Testis (tissue), 3 donors: ENCODE data around the gene MTA3. TPM values are rescaled to one million over a fixed set of nuclear protein-coding genes. Genes with fewer than 3 reads are reported as not detected.
A peak's percentile ranks its signal among the peaks of the same experiment; 100 is the strongest.

Experiments used
- DNase-seq: peaks from one replicate; pipeline ENCODE4 v3.0.0-alpha.2; 2019
- H3K27ac ChIP-seq, 2 donors: fragments of 200-600 bp; sonication (generic); one replicate each; pipeline ENCODE4 v1.5.1; 2019
- H3K27me3 ChIP-seq: fragments of 200-600 bp; sonication (generic); one replicate; pipeline ENCODE4 v1.5.1; 2019
- H3K36me3 ChIP-seq: fragments of 200-600 bp; sonication (generic); one replicate; pipeline ENCODE4 v1.5.1; 2017; ENCODE audit warnings: low read depth; ENCODE audit errors: missing control alignments
- H3K4me1 ChIP-seq: fragments of 200-600 bp; sonication (generic); one replicate; pipeline ENCODE4 v1.5.1; 2019
- H3K4me3 ChIP-seq, 2 donors: fragments of 200-600 bp; sonication (generic); one replicate each; pipeline ENCODE4 v1.5.1; 2017 to 2019
- H3K9me3 ChIP-seq: fragments of 200-600 bp; sonication (generic); one replicate; pipeline ENCODE4 v1.5.1; 2017
- CTCF ChIP-seq, 3 experiments: fragments of 450-650 bp in 2 of 3; fragments of 200-600 bp in 1 of 3; sonication (generic) in 1 of 3; IDR thresholded peaks; one replicate each; pipeline ENCODE4 v1.5.1; 2016 to 2019; ENCODE audit warnings: antibody characterized with exemption in 3 of 3, mild to moderate bottlenecking in 2 of 3, moderate library complexity in 1 of 3
- POLR2A ChIP-seq: fragments of 450-650 bp; IDR thresholded peaks from one replicate; pipeline ENCODE4 v1.6.1; 2017; ENCODE audit warnings: antibody characterized with exemption, mild to moderate bottlenecking, moderate library complexity
- WGBS, 2 donors: methylation state at CpG; one replicate each; pipeline ENCODE4 v1.1.5; 2018; 5-methylcytosine and 5-hydroxymethylcytosine counted together
- intact Hi-C: fragments of 100-400 bp; cut with DNase I; formaldehyde crosslinking; loops from one replicate; pipeline ENCODE4 v1.15.1; 2023; ENCODE audit warnings: low total_unique reads
- polyA plus RNA-seq: library from polyadenylated mRNA; stranded (reverse); fragments of 350-450 nt; fragmentation: Illumina TruSeq; extraction: RNeasy Lipid Tissue Mini Kit (QIAGEN cat#74804); gene quantifications from one replicate; pipeline ENCODE4 v1.2.3, GENCODE V29; 2014; ENCODE audit warnings: low read depth, low replicate concordance; ENCODE audit not compliant: insufficient read depth
- total RNA-seq, 2 donors: library from RNA; depleted of rRNA; stranded (reverse); fragments of >200 nt; gene quantifications; one replicate each; pipeline ENCODE4 v1.2.3, GENCODE V29; 2016

Gene MTA3
- total and polyA plus RNA-seq, 3 donors from 2014 or later = 58.5 to 84.6 (median 77.0) TPM

- Histone ChIP-seq H3K36me3 (no peaks in the 10 kb centered on the region), H3K4me1 (peaks cover 19% of the 10 kb centered on the region), H3K27ac (no peak overlapping the region), H3K9me3 (no peaks in the 10 kb centered on the region), H3K4me3 (no peak overlapping the region), H3K27me3 (no peaks in the 10 kb centered on the region)
- DNase-seq = no peak
- 86 to 88% methylated on average over 17 to 24 of the region's 24 CpGs for WGBS, 2 donors
- TF ChIP-seq POLR2A = no peak
- no peak for TF ChIP-seq CTCF (IDR thresholded peaks at IDR 0.05)
- intact Hi-C loops = no loop called here
These were observed 184.7 kb downstream of the MTA3 start for GRCh38 chr2:42752816-42753813.

GRCh38 chr2:42754021-42754775 lies 185.8 kb downstream of the MTA3 start:
- intact Hi-C loops = no loop called here
- 41 to 61% methylated on average over 4 to 11 of the region's 11 CpGs for WGBS, 2 donors
- Histone ChIP-seq H3K36me3 (no peaks in the 10 kb centered on the region), H3K27me3 (no peaks in the 10 kb centered on the region), H3K9me3 (no peaks in the 10 kb centered on the region), H3K27ac (peak overlapping the region in 1 of 2 donors; percentile 6), H3K4me3 (no peak overlapping the region), H3K4me1 (peaks cover 19% of the 10 kb centered on the region)
- DNase-seq = no peak
- TF ChIP-seq POLR2A = no peak
- TF ChIP-seq CTCF (IDR thresholded peaks at IDR 0.05) = no peak

GRCh38 chr2:42754776-42755140 lies 186.3 kb downstream of the MTA3 start:
- Histone ChIP-seq H3K4me1 (peaks cover 19% of the 10 kb centered on the region), H3K27me3 (no peaks in the 10 kb centered on the region), H3K9me3 (no peaks in the 10 kb centered on the region), H3K4me3 (no peak overlapping the region), H3K27ac (no peak overlapping the region), H3K36me3 (no peaks in the 10 kb centered on the region)
- TF ChIP-seq CTCF (IDR thresholded peaks at IDR 0.05) (no peak), POLR2A (no peak)
- intact Hi-C loops = no loop called here
- DNase-seq = no peak
- WGBS, 2 donors = 69 to 74% methylated on average over 7 to 8 of the region's 8 CpGs

- Histone ChIP-seq H3K4me1 (peaks cover 19% of the 10 kb centered on the region), H3K4me3 (no peak overlapping the region), H3K27ac (no peak overlapping the region), H3K9me3 (no peaks in the 10 kb centered on the region), H3K27me3 (no peaks in the 10 kb centered on the region), H3K36me3 (no peaks in the 10 kb centered on the region)
- 71 to 76% methylated on average over 12 to 14 of the region's 14 CpGs for WGBS, 2 donors
- DNase-seq = peak; percentile 47
- no peak for TF ChIP-seq POLR2A
- no peak for TF ChIP-seq CTCF (IDR thresholded peaks at IDR 0.05)
- intact Hi-C loops = no loop called here
These were observed 186.9 kb downstream of the MTA3 start for GRCh38 chr2:42755191-42755880.
